HL-60 (cell line): ENCODE results near the gene TUFM.

Source experiments
- CTCF ChIP-seq: IDR thresholded peaks from one replicate; pipeline ENCODE4 v1.5.1; 2011; ENCODE audit warnings: low read length, control low read depth, inconsistent platforms; ENCODE audit not compliant: insufficient read depth
- POLR2AphosphoS5 ChIP-seq: IDR thresholded peaks from 2 replicates; pipeline ENCODE4 v1.6.1; 2012; ENCODE audit warnings: low read depth
- REST ChIP-seq: IDR thresholded peaks from 2 replicates; pipeline ENCODE4 v1.6.1; 2012; ENCODE audit warnings: low read depth; ENCODE audit not compliant: insufficient replicate concordance
- SPI1 ChIP-seq: IDR thresholded peaks from 2 replicates; pipeline ENCODE4 v1.6.1; 2012; ENCODE audit warnings: low read depth, mild to moderate bottlenecking, borderline replicate concordance

GRCh38 chr16:28835864-28836760 is 10.0 kb downstream of the TUFM start:
- TF ChIP-seq CTCF (no peak), POLR2AphosphoS5 (no peak; the same call in 1 of the 2 replicates), SPI1 (no peak), REST (no peak)
